Stimulated activated CD8-positive, alpha-beta memory T cell treated with anti-CD3 and anti-CD28 coated beads, Interleukin-12 subunit alpha, Interleukin-12 subunit beta, amount 100 ng/mL, for 1 hour (primary cell): Measurements from ENCODE around the gene RNF220.
"Not testable (repeated sequence)": the region's sequence is repeated elsewhere in the genome, so short reads cannot be mapped to it uniquely, and the experiment has no call there.

Experiments used
- DNase-seq: peaks from one replicate; pipeline ENCODE4 v3.0.0-alpha.2; 2020; ENCODE audit warnings: low read depth

Gene RNF220

DNA sequence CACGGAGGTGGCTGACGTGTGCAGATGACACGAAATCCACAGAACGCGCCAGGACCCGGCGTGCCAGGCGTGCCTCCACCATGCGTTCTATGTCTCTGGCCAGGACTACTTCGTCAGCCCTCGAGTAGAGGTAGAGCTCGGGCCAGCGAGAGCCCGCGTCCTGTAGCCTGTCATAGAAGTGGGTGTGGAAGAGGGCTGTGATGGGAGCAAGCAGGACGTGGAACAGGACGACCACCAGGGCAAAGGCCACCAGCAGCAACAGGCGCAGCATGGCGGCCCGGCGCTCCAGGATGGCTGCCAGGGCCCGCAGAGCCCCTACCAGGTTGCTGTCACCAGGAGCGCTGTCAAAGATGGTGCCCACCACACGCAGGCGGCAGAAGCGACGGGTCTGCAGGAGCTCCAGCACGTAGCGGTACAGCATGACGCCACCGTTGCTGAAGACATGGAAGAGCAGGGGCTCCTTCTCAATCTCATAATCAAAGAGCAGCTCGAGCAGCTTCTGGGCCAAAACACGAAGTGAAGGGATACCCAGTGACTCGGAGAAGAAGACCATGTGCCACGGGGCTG lies 249.6 kb downstream of the RNF220 start:
- no peak for DNase-seq

- no peak for DNase-seq
Observed at GRCh38 chr1:44655609-44656008, 250.6 kb downstream of the RNF220 start.

GRCh38 chr1:44659566-44659965 lies 254.5 kb downstream of the RNF220 start:
- no peak for DNase-seq

DNA sequence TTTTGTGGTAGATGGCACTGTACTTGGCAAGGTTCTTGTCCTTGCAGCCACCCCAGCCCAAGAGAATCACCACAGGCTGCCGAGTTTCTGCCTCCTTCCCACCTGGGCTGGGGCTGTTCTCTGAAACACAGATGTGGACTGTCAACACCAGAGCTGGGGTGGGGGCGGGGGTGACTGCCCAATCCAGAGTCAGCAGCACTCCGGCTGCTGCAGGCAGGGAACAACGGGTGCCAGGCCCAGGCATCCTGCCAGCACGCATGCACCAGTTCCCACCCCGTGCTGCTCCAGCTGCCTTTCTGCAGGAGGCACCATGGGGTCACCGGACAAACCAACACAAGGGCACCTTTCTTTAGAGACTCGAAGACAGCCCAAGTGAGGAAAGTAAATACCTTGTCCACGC lies 255.1 kb downstream of the RNF220 start:
- DNase-seq, result no peak

DNA sequence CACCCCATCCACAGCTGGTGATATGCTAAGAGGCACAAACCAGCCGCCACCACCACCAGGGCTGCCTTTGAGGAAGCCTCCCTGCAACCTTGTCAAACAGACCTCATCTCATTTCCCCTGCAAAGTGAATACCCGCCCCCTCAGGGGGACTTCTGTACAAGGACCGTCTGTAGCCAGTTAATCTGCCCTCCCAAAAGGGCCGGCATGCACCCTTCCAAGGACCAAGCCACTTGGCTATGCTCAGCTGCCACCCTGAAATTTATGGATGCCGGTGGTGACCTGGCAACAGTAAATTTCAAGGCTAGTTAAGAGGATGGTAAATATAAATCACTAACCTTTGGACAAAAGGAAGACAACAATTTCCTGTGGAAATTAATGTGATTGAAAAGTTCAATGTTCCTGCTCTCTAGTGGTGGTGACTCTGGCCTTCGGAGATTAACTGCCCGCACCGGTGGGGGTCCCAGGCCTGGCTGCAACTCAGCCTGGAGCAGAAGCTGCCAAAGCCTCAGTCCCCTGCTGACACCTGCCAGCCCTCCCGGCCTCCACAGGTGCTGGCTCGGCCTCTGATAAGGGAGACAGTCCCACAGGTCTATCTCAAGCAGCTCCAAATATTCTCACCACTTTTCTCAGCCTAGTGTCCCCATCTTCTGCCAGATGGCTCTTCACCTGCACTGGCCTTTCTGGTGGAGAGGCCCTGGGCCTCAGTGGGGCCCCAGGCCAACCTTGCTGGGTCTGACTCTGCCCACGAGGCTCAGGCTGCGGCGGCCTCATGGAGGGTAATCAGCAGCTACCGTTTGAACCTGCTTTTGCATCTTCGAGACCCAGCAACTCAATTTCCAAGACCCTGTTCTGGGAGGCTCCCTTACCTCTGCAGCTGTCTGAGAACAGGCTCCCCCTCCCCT lies 257.0 kb downstream of the RNF220 start:
- no peak for DNase-seq

DNA sequence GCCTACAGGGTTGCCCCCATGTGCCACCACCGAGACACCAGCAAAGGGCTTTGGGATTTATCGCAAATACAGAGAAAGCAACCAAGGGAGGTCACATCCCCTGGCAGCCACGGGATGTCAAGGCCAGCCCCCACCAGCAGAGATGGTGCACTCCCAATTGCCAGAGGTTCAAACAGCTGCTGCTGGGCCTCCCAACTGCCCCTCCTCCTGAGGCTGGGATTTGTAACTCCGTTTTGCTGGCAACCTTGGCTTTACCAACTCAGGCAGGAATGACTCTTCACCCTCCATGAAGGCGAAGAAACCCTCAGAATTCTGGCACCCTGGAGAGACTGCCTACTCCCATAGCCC lies 257.6 kb downstream of the RNF220 start:
- no peak for DNase-seq

DNA sequence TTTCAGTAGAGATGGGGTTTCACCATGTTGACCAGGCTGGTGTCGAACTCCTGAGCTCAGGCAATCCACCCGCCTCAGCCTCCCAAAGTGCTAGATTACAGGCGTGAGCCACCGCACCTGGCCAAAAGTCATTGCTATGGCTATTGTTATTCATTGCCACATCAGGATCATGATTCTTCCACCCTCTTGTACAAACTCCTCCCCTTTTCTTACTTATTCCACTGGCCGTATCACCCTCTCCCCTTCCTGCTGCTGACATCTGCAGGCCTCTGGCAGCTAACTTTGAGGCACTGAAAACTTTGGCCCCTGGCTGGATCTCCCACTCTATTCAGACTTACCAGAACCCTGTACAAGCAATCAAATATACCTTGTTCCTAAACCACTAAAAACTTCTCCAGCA lies 258.4 kb downstream of the RNF220 start:
- DNase-seq, result no peak

DNA sequence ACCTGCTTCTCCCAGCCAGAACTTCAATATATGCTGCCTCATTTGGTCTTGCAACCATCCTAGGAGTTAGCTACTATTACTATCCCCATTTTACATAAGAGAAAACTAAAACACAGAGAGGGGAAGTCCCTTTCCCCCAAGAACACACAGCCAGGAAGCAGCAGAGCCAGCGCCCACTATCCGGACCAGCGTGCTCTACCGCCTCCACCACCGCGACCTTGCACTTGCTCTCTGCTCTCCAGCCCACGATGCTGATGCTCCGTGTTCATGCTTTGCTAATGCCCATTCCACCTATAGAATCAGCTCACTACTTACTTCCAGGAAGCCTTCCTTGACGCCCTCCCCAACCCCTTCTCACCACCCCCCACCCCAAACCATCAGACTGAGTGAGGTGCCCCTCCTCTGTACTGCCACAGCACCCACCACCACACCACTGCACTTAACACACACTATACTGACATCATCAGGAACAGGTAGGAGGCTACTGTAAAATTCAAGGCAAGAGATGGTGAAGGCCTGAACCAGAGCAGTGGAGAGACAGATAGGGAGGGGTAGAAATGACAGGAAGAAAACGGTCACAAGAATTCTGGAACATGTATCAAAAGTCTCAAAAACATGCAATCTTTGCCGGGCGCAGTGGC lies 259.8 kb downstream of the RNF220 start:
- no peak for DNase-seq

DNA sequence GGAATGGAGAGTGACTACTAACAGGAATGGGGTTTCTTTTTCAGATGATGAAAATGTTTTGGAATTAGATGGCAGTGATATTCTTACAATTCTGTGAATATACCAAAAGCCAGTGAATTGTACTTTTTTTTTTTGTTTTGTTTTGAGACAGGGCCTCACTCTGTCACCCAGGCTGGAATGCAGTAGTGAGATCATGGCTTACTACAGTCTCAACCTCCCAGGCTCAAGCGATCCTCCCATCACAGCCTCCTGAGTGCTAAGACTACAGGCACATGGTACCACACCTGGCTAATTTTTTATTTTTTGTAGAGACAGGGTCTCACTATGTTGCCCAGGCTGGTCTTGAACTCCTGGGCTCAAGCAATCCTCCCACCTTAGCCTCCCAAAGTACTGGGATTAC lies 261.7 kb downstream of the RNF220 start:
- DNase-seq, result not testable (repeated sequence)

GRCh38 chr1:44670751-44671640 lies 265.9 kb downstream of the RNF220 start:
- DNase-seq, result no peak

DNA sequence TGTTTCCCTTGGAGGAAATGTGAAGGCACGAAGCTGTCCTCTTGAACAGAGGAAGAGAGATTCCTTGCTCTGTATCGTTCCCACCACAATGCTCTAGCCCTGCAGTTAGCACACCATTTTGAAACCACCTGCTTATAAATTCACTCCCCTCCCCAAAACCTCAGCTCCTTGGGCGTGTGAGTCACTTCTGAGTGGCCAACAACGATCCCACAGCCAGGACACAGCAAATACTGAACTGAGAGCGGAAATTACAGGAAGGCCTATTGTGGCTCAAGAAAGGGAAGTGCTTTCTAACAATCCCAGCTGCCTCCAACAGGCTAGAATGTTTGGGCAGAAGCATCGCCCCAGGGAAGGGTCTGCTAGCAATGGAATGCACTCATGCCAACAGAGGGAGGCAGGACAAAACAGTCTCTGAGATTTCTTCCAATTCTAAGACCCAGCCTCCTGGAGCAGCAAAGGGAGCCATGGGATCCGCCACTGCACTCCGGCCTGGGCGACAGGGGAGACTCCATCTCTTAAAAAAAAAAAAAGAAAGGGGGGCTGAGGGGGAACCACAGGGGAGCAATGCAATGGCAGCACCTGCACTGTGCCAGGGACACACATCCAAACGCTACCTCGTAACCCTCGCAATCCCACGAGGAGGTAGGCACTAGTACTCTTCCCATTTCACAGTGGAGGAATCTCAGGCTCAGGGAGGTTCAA lies 267.4 kb downstream of the RNF220 start:
- no peak for DNase-seq

- DNase-seq, result no peak
Observed at GRCh38 chr1:44672961-44673674, 268.1 kb downstream of the RNF220 start.

DNA sequence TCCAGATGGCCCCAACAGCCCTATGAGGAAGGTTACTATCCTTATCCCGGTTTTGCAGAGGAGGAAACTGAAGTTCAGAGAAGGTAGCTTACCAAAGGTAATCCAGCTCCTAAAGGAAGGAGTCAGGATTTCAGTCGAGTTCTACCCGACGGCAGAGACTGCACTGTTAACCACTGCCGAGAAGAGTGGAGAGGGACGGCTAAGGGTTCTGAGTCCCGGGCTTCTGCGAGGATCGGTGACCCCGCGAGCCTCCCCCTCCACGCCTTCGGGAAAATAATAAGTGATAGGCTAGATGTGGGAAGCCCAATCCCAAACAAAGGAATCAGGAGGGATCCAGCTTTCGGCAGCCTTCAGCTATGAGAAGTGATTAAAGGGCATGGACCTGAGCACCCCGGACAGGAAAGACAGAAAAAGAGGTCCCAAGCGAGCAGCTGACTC lies 268.6 kb downstream of the RNF220 start:
- no peak for DNase-seq

DNA sequence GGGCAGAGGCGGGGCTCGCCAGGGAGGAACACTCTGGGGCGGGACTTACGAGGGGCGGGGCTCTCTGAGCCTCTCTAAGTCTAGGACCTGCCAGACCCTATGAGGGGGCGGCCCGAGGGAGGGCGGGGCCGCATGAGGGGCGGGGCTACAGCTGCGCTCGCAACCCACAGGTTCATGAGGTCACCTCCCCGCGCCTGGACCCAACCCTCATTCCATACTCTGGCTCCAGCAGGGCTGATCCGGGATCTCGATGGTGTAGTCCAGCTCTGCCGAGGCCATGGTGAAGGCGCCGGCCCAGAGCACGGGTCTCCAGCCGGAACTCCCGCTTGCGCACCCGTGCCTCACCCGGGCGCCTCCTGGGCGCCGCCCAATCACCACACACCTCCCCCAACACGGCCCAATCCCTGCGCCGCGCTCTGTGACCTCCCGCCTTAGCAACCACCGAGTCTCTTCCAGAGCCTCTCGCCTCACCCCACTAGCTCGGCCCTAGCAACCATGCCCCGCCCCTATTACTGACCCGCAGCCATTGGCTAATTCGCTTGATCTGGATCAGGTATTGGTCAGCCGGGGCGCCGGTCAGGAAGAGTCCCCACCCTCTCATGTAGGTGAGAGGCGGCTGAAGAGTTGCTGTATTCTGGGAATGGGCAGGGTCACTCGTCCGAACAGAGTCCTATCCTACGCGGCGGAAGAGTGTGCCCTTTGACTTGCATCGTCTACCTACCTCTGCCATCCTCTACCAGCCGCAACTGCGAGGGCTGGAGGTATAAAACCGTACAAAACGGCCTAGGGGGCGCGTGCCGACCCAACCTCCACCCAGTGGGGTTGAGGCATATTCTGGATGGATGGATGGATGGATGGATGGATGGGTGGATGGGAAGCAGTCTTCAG lies 269.3 kb downstream of the RNF220 start, which contains the start of the genes ARMH1 and TMEM53:
ARMH1 (plus strand) TSS at position 602 of the 888 bp plus-strand sequence. CDS start 14,984 bp downstream, outside the sequence.
TMEM53 (minus strand) TSS at position 369 of the 888 bp plus-strand sequence; CDS start at position 279, 90 bp downstream.
- peak; percentile 89 for DNase-seq

- DNase-seq, result no peak
Observed at GRCh38 chr1:44675186-44675585, 270.1 kb downstream of the RNF220 start.

GRCh38 chr1:44676484-44677200 lies 271.6 kb downstream of the RNF220 start:
- no peak for DNase-seq

DNA sequence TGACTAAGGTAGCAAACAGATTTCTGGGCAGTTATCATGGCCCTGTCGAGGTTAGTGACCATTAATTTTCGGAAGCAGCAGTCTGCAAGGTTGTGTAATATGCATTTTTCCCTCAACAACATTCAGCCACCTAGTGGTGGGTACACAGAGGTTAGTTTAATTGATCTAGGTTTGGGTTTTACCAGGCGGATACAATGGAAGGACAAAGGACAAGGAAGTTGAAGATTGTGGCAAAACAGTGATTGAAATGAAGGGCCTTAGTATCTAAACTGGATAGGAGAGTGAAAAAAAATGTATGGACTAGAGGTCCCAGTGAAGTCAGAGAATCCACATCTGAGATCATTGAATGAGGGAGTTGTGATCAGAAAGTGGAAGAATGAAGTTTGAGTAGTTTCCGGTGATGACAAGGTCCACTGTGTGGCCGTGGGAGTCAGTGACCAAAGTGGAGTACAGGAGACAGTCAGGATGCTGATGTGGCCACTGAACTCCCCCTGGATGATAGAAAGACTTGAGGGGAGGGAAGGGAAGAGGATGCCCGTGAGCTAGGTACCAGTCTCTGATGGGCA lies 272.2 kb downstream of the RNF220 start:
- DNase-seq, result no peak

- no peak for DNase-seq
Observed at GRCh38 chr1:44678120-44678519, 273.1 kb downstream of the RNF220 start.

DNA sequence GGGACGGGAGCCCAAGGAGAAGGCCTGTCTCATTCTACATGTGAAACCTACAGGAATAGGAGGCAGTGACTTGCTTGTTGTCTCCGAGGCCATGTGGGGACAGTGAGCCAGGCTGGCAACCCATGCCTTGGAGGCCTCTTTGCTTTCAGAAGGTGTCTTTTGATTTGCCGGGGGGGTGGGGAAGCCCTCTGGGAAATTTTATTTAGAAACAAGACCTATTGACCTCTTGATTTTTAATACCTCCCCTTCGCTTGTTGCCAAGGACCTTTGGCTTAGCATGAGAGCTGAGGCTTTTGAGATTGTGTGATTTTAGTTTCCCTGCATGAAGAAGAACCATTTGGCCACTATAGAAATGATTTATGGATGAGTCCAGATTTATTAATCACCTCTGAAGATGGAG lies 273.6 kb downstream of the RNF220 start:
- DNase-seq, result no peak
